Activated CD4-positive, alpha-beta T cell treated with anti-CD3 and anti-CD28 coated beads, Interleukin-2, amount 50 U/mL, for 4 hours (primary cell): ENCODE measurements around the gene SLC25A22.

Source experiments
- DNase-seq, 2 experiments: peaks; one replicate each; pipeline ENCODE4 v3.0.0-alpha.2; 2020

Gene SLC25A22

GRCh38 chr11:821512-822371 lies 23.7 kb upstream of the SLC25A22 start:
- DNase-seq = no peak

- no peak for DNase-seq
Measured at GRCh38 chr11:820655-821511, 22.8 kb upstream of the SLC25A22 start.

GRCh38 chr11:819943-820649 lies 22.0 kb upstream of the SLC25A22 start:
- peak; percentile 91 to 93 for DNase-seq

- DNase-seq = peak; percentile 89
Measured at GRCh38 chr11:819129-819931, 21.2 kb upstream of the SLC25A22 start.

GRCh38 chr11:818396-819128 lies 20.5 kb upstream of the SLC25A22 start, which contains the start of gene PNPLA2:
PNPLA2 (plus strand) TSS chr11:818914; CDS start chr11:819719, 805 bp downstream.
- DNase-seq = no peak

GRCh38 chr11:816433-816779 lies 18.3 kb upstream of the SLC25A22 start:
- DNase-seq = no peak

- DNase-seq = no peak
Measured at GRCh38 chr11:815675-816432, 17.8 kb upstream of the SLC25A22 start.

- DNase-seq = no peak
Measured at GRCh38 chr11:813456-814096, 15.5 kb upstream of the SLC25A22 start.

- no peak for DNase-seq
Measured at GRCh38 chr11:813072-813455, 15.0 kb upstream of the SLC25A22 start.

GRCh38 chr11:812390-812789 lies 14.3 kb upstream of the SLC25A22 start:
- DNase-seq = no peak

- no peak for DNase-seq
Measured at GRCh38 chr11:811446-812245, 13.6 kb upstream of the SLC25A22 start.

- DNase-seq = no peak
Measured at GRCh38 chr11:810040-810567, 12.0 kb upstream of the SLC25A22 start.

GRCh38 chr11:809287-810039 lies 11.4 kb upstream of the SLC25A22 start, which contains the start of gene RPLP2:
RPLP2 (plus strand) TSS chr11:809967; CDS start chr11:810235, 268 bp downstream.
- DNase-seq = peak; percentile 96 to 97

- no peak for DNase-seq
Measured at GRCh38 chr11:808427-809286, 10.6 kb upstream of the SLC25A22 start.

- DNase-seq = no peak
Measured at GRCh38 chr11:804599-804964, 6.5 kb upstream of the SLC25A22 start.

GRCh38 chr11:803770-804598 lies 5.9 kb upstream of the SLC25A22 start:
- no peak for DNase-seq

- DNase-seq = no peak
Measured at GRCh38 chr11:803467-803742, 5.3 kb upstream of the SLC25A22 start.
